ENCODE data around the gene RETN.
A peak's percentile ranks its signal among the peaks of the same experiment; 100 is the strongest.

The RETN gene

DNA sequence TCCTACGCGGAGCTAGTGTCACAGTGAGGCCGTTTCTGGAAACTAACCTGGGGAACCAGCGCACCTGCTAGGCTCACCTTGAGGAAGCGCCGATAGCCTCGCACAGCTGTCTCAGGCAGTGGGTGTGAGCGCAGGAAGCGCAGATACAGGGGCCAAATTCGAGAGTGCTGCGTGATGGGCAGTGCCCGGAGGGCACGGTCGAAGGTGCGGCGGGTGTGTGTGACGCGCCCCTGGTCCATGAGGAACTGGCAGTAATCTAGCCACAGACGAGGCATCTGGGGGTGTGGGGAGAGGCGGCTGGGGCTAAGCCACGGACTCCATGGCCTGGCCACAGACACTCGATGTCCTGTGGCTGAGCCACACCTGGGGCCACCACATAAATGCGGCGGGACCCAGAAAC lies 41.7 kb upstream of the RETN start:
- Histone ChIP-seq H3K4me2 (no peak overlapping the region), H2AFZ (ENCODE audit: low read depth) (no peak overlapping the region), H3K27ac (no peak overlapping the region), H3K27me3 (ENCODE audit: insufficient read depth, low read depth) (no peaks in the 10 kb centered on the region), H4K20me1 (ENCODE audit: insufficient read depth) (no peaks in the 10 kb centered on the region), H3K9ac (no peak overlapping the region), H3K4me3 (IDR thresholded peaks at IDR 0.05; ENCODE audit: insufficient read depth, low read depth, low read length) (no peak overlapping the region), H3K79me2 (ENCODE audit: insufficient read depth, low read depth) (peaks cover 45% of the 10 kb centered on the region), H3K36me3 (ENCODE audit: insufficient read depth) (no peaks in the 10 kb centered on the region), H3K4me1 (ENCODE audit: low read depth, poor library complexity, severe bottlenecking) (peaks cover 12% of the 10 kb centered on the region)
- TF ChIP-seq, protein P1, sequence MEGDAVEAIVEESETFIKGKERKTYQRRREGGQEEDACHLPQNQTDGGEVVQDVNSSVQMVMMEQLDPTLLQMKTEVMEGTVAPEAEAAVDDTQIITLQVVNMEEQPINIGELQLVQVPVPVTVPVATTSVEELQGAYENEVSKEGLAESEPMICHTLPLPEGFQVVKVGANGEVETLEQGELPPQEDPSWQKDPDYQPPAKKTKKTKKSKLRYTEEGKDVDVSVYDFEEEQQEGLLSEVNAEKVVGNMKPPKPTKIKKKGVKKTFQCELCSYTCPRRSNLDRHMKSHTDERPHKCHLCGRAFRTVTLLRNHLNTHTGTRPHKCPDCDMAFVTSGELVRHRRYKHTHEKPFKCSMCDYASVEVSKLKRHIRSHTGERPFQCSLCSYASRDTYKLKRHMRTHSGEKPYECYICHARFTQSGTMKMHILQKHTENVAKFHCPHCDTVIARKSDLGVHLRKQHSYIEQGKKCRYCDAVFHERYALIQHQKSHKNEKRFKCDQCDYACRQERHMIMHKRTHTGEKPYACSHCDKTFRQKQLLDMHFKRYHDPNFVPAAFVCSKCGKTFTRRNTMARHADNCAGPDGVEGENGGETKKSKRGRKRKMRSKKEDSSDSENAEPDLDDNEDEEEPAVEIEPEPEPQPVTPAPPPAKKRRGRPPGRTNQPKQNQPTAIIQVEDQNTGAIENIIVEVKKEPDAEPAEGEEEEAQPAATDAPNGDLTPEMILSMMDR (conservative IDR thresholded peaks at IDR 0.05; ENCODE audit: low read depth, low read length), result no peak

DNA sequence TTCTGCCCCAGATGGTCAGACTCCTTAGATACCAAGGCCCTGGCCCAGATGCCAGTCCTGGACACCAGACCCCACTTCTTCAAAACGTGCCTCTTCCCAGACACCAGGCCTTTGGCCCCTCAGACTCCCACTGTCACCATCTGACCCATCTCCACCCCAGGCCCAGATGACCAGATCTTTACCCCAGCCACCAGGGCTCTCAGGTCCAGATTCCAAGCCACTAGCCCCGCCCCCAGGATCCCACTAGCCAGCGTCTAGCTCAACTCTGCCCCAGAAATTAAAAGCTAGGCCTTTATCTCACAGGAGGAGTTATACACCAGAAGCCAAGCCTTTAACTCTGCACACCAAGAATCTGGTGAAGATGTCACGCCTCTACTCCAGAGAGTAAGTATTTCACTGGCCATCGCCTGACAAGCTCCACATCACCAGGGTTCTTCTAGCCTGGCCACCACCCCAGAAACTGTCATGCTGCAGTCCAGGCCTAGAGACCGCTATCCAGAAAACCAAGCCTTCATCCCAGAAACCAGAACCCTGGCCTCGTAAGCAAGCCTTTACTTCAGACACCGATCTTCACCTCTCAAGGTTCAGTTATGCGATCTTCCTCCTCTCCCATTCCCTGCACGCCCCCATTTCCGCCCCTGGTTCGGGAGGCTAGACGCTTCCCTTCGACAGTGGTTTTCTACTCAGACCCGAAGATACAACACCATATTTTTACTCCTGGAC lies 40.1 kb upstream of the RETN start:
- Histone ChIP-seq H3K4me2 (peak overlapping the region; percentile 90), H3K27me3 (ENCODE audit: insufficient read depth, low read depth) (no peaks in the 10 kb centered on the region), H3K4me1 (ENCODE audit: low read depth, poor library complexity, severe bottlenecking) (peaks cover 12% of the 10 kb centered on the region), H3K27ac (peak overlapping the region; percentile 16; the same call in 1 of the 2 replicates), H3K4me3 (IDR thresholded peaks at IDR 0.05; ENCODE audit: insufficient read depth, low read depth, low read length) (no peak overlapping the region), H4K20me1 (ENCODE audit: insufficient read depth) (no peaks in the 10 kb centered on the region), H3K36me3 (ENCODE audit: insufficient read depth) (no peaks in the 10 kb centered on the region), H3K9ac (peak overlapping the region; percentile 61), H2AFZ (ENCODE audit: low read depth) (peak overlapping the region; percentile 28; the same call in 1 of the 2 replicates), H3K79me2 (ENCODE audit: insufficient read depth, low read depth) (peaks cover 45% of the 10 kb centered on the region)
- TF ChIP-seq, protein P1 (conservative IDR thresholded peaks at IDR 0.05; ENCODE audit: low read depth, low read length), result no peak

DNA sequence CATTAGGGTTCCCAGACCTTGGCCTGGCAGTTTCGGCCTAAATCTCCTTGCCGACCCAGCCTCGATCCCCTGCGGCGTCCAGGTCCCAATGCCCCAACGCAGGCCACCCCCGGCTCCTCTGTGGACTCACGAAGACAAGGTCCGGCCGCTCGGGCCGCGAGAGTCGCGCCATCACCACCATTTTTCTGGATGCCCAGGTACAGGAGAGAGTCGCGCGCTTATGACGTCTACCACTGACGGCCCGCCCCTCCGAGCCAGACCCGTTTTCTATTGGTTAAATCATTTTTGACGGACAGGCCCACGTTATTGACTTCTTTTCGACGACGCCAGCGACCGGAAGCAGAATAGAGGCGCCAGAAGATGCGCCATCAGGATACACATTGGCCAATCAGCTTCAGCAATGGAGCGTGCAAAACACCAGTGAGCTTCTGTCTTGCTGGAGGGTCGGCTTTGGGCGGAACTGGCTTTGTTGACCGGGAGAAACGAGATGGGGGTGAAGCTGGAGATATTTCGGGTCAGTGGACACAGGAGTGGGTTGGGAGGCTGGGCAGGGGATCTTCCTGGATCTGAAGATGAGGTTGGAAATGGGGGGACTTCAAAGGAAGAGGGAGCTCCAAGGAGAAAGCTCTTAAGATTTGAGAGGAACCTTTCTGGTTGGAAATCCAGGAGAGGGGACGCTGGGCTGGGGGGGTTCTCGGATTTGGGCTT lies 39.3 kb upstream of the RETN start, which contains the start of the genes PET100 and XAB2:
TSS of gene PET100 (plus strand) at position 447 of the 708 bp plus-strand sequence. CDS start at position 488, 41 bp downstream.
TSS of gene XAB2 (minus strand) at position 199 of the 708 bp plus-strand sequence. CDS start at position 181, 18 bp downstream.
- Histone ChIP-seq H3K79me2 (ENCODE audit: insufficient read depth, low read depth) (peaks cover 45% of the 10 kb centered on the region), H4K20me1 (ENCODE audit: insufficient read depth) (no peaks in the 10 kb centered on the region), H3K4me3 (IDR thresholded peaks at IDR 0.05; ENCODE audit: insufficient read depth, low read depth, low read length) (no peak within 1 kb of the TSS), H3K4me1 (ENCODE audit: low read depth, poor library complexity, severe bottlenecking) (peaks cover 12% of the 10 kb centered on the region), H3K27ac (peak within 1 kb of the TSS; percentile 58), H2AFZ (ENCODE audit: low read depth) (peak within 1 kb of the TSS; percentile 50), H3K36me3 (ENCODE audit: insufficient read depth) (no peaks in the 10 kb centered on the region), H3K4me2 (peak within 1 kb of the TSS; percentile 90), H3K27me3 (ENCODE audit: insufficient read depth, low read depth) (no peaks in the 10 kb centered on the region), H3K9ac (peak within 1 kb of the TSS; percentile 78)
- TF ChIP-seq, protein P1 (conservative IDR thresholded peaks at IDR 0.05; ENCODE audit: low read depth, low read length), result no peak

GRCh38 chr19:7631577-7631976 lies 37.3 kb upstream of the RETN start:
- Histone ChIP-seq H3K4me3 (IDR thresholded peaks at IDR 0.05; ENCODE audit: insufficient read depth, low read depth, low read length) (no peak overlapping the region), H2AFZ (ENCODE audit: low read depth) (no peak overlapping the region), H3K36me3 (ENCODE audit: insufficient read depth) (no peaks in the 10 kb centered on the region), H3K4me2 (no peak overlapping the region), H3K79me2 (ENCODE audit: insufficient read depth, low read depth) (peaks cover 40% of the 10 kb centered on the region), H3K27ac (no peak overlapping the region), H3K27me3 (ENCODE audit: insufficient read depth, low read depth) (no peaks in the 10 kb centered on the region), H3K4me1 (ENCODE audit: low read depth, poor library complexity, severe bottlenecking) (peaks cover 13% of the 10 kb centered on the region), H4K20me1 (ENCODE audit: insufficient read depth) (no peaks in the 10 kb centered on the region), H3K9ac (no peak overlapping the region)
- TF ChIP-seq, protein P1 (conservative IDR thresholded peaks at IDR 0.05; ENCODE audit: low read depth, low read length), result no peak

Measured in KMS-11 (cell line).